Panc1 (cell line): ENCODE data around the gene JAZF1.

Experiments
- CTCF ChIP-seq: fragments of 450-650 bp; IDR thresholded peaks from 2 replicates; pipeline ENCODE4 v1.5.1; 2017; ENCODE audit warnings: mild to moderate bottlenecking
- POLR2AphosphoS5 ChIP-seq: IDR thresholded peaks from 2 replicates; pipeline ENCODE4 v1.6.1; 2012; ENCODE audit warnings: mild to moderate bottlenecking, low read depth, low read length, moderate library complexity
- SIN3A ChIP-seq: IDR thresholded peaks from 2 replicates; pipeline ENCODE4 v1.6.1; 2012; ENCODE audit warnings: low read depth, mild to moderate bottlenecking, low read length, moderate library complexity, borderline replicate concordance; ENCODE audit not compliant: insufficient read depth
- TCF7L2 ChIP-seq: IDR thresholded peaks from 2 replicates; pipeline ENCODE4 v1.6.1; 2011; ENCODE audit warnings: mild to moderate bottlenecking, low read depth, low read length, inconsistent platforms

- TF ChIP-seq TCF7L2 = no peak
- no peak for TF ChIP-seq CTCF
- TF ChIP-seq SIN3A = no peak
- TF ChIP-seq POLR2AphosphoS5 = no peak
Measured at GRCh38 chr7:28018020-28018419, 162.6 kb downstream of the JAZF1 start.
